Esophagus muscularis mucosa (tissue), 4 donors: ENCODE data around the gene CYS1. TPM values are rescaled to one million over a fixed set of nuclear protein-coding genes. Genes with fewer than 3 reads are reported as not detected.

ENCODE experiments used
- DNase-seq: peaks from one replicate; pipeline ENCODE4 v3.0.0-alpha.2; 2017; ENCODE audit errors: extremely low spot score
- H3K27ac ChIP-seq, 4 donors: fragments of 200-600 bp; sonication (generic); replicated peaks in 1 of 4; 1 replicate in 3 of 4; 2 replicates in 1 of 4; pipeline ENCODE4 v1.5.1; 2016 to 2019; ENCODE audit warnings: mild to moderate bottlenecking in 1 of 4
- H3K27me3 ChIP-seq, 4 donors: fragments of 200-600 bp; sonication (generic); one replicate each; pipeline versions ENCODE4 v1.5.1 to v1.6.0; 2016 to 2019
- H3K36me3 ChIP-seq, 4 donors: fragments of 200-600 bp; sonication (generic); one replicate each; pipeline ENCODE4 v1.5.1; 2016 to 2019
- H3K4me1 ChIP-seq, 4 donors: fragments of 200-600 bp; sonication (generic); one replicate each; pipeline ENCODE4 v1.5.1; 2016 to 2019
- H3K4me3 ChIP-seq, 4 donors: fragments of 200-600 bp; sonication (generic); 1 replicate in 2 of 4; 2 replicates in 2 of 4; pipeline ENCODE4 v1.5.1; 2016 to 2019; ENCODE audit warnings: mild to moderate bottlenecking in 4 of 4, moderate library complexity in 1 of 4
- H3K9me3 ChIP-seq, 4 donors: fragments of 200-600 bp; sonication (generic); 1 replicate in 3 of 4; 2 replicates in 1 of 4; pipeline ENCODE4 v1.5.1; 2016 to 2019
- EP300 ChIP-seq: sonication (generic); formaldehyde crosslinking; IDR thresholded peaks from one replicate; pipeline ENCODE4 v1.6.1; 2017; ENCODE audit warnings: antibody characterized with exemption
- POLR2A ChIP-seq: fragments of 450-650 bp; IDR thresholded peaks from one replicate; pipeline ENCODE4 v1.6.1; 2017; ENCODE audit warnings: antibody characterized with exemption, moderate library complexity, mild to moderate bottlenecking, low read depth
- POLR2AphosphoS5 ChIP-seq, 2 donors: sonication (generic); formaldehyde crosslinking; IDR thresholded peaks; one replicate each; pipeline ENCODE4 v1.6.1; 2017; ENCODE audit warnings: antibody characterized with exemption in 2 of 2
- WGBS: methylation state at CpG from one replicate; pipeline ENCODE4 v1.1.5; 2018; 5-methylcytosine and 5-hydroxymethylcytosine counted together
- intact Hi-C: fragments of 100-400 bp; cut with DNase I; formaldehyde crosslinking; loops from one replicate; pipeline ENCODE4 v1.15.1; 2023
- total RNA-seq, 4 donors: library from RNA; depleted of rRNA; stranded (reverse); fragments of >200 nt; gene quantifications; one replicate each; pipeline versions ENCODE4 v1.1.0 to v1.2.1, GENCODE V29; 2016
- TF ChIP-seq, protein P1 (sequence below), 3 experiments: fragments of 200-600 bp in 2 of 3; fragments of 450-650 bp in 1 of 3; sonication (generic) in 2 of 3; IDR thresholded peaks; one replicate each; pipeline ENCODE4 v1.5.1; 2017 to 2019; ENCODE audit warnings: antibody characterized with exemption in 3 of 3, mild to moderate bottlenecking in 2 of 3, moderate library complexity in 1 of 3

Gene CYS1, protein sequence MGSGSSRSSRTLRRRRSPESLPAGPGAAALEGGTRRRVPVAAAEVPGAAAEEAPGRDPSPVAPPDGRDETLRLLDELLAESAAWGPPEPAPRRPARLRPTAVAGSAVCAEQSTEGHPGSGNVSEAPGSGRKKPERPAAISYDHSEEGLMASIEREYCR
- 10 to 100 TPM; 16.9 to 56.4 (median 35.4) TPM for total RNA-seq

GRCh38 chr2:10079870-10080535 lies at the start of gene CYS1:
CYS1 (minus strand) TSS chr2:10080411; CDS start chr2:10080223, 188 bp downstream.
- Histone ChIP-seq H3K9me3 (no peaks in the 10 kb centered on the region), H3K4me3 (peak within 1 kb of the TSS; percentile 69 to 84 (median 75)), H3K27ac (peak within 1 kb of the TSS; percentile 91 to 97 (median 94)), H3K36me3 (no peaks in the 10 kb centered on the region), H3K27me3 (peaks cover 0 to 12% (median 0%) of the 10 kb centered on the region in 4 donors), H3K4me1 (peaks cover 6 to 56% (median 49%) of the 10 kb centered on the region in 4 donors)
- 0% methylated on average over 7 of the region's 98 CpGs for WGBS
- no peak for TF ChIP-seq EP300
- TF ChIP-seq, protein P1, sequence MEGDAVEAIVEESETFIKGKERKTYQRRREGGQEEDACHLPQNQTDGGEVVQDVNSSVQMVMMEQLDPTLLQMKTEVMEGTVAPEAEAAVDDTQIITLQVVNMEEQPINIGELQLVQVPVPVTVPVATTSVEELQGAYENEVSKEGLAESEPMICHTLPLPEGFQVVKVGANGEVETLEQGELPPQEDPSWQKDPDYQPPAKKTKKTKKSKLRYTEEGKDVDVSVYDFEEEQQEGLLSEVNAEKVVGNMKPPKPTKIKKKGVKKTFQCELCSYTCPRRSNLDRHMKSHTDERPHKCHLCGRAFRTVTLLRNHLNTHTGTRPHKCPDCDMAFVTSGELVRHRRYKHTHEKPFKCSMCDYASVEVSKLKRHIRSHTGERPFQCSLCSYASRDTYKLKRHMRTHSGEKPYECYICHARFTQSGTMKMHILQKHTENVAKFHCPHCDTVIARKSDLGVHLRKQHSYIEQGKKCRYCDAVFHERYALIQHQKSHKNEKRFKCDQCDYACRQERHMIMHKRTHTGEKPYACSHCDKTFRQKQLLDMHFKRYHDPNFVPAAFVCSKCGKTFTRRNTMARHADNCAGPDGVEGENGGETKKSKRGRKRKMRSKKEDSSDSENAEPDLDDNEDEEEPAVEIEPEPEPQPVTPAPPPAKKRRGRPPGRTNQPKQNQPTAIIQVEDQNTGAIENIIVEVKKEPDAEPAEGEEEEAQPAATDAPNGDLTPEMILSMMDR (IDR thresholded peaks at IDR 0.05) = peak; percentile 14 to 46 (median 40)
- TF ChIP-seq POLR2A = no peak
- no peak for DNase-seq
- intact Hi-C loops = no loop called here

- TF ChIP-seq POLR2A (no peak), EP300 (no peak), POLR2AphosphoS5 (IDR thresholded peaks at IDR 0.05) (no peak)
- TF ChIP-seq, protein P1 (IDR thresholded peaks at IDR 0.05) = no peak
- no peak for DNase-seq
- 86% methylated on average over 3 of the region's 3 CpGs for WGBS
- Histone ChIP-seq H3K4me1 (peaks cover 0 to 4% (median 0%) of the 10 kb centered on the region in 4 donors), H3K9me3 (no peaks in the 10 kb centered on the region), H3K27ac (no peak overlapping the region), H3K36me3 (no peaks in the 10 kb centered on the region), H3K4me3 (no peak overlapping the region), H3K27me3 (peaks cover 0 to under 1% (median 0%) of the 10 kb centered on the region in 4 donors)
- intact Hi-C loops = loop anchor here (10.0 kb wide), 1 partner anchor 535 kb away; no protein-coding TSS in a partner anchor
These were observed 49.3 kb upstream of the CYS1 start for GRCh38 chr2:10129490-10129889.

GRCh38 chr2:10128420-10128819 lies 48.2 kb upstream of the CYS1 start:
- intact Hi-C loops = loop anchor here (10.0 kb wide), 1 partner anchor 536 kb away; no protein-coding TSS in a partner anchor
- peaks cover 0 to 11% (median 5%) of the 10 kb centered on the region in 4 donors for H3K27me3 ChIP-seq
- peaks cover 2 to 10% (median 5%) of the 10 kb centered on the region in 4 donors for H3K4me1 ChIP-seq
- no peak overlapping the region for H3K4me3 ChIP-seq
- H3K36me3 ChIP-seq = no peaks in the 10 kb centered on the region
- H3K9me3 ChIP-seq = no peaks in the 10 kb centered on the region
- no peak overlapping the region for H3K27ac ChIP-seq
- no peak for DNase-seq
- no peak for TF ChIP-seq POLR2A
- TF ChIP-seq, protein P1 (IDR thresholded peaks at IDR 0.05) = no peak
- no peak for TF ChIP-seq POLR2AphosphoS5 (IDR thresholded peaks at IDR 0.05)
- TF ChIP-seq EP300 = no peak

DNA sequence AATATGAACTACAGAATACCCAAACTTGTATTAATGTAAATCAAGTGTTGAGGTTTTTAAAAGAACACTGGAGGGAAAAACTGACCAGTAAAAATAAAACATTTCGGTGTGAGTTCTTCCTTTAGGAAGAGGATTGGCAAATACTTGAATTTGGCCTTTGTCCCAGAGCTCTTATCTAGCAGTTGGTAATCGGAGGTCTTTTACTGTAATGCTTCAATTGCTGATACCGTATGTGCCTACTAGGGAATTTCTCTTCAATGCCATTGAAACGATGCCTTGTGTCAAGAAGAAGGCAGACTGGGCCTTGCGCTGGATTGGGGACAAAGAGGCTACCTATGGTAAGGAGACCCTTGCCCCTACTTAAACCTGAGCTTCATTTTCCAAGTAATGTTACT lies 46.4 kb upstream of the CYS1 start:
- no peaks in the 10 kb centered on the region for H3K9me3 ChIP-seq
- no peak for DNase-seq
- TF ChIP-seq, protein P1 (IDR thresholded peaks at IDR 0.05) = no peak
- no peak for TF ChIP-seq POLR2A
- TF ChIP-seq POLR2AphosphoS5 (IDR thresholded peaks at IDR 0.05) = no peak
- no peak for TF ChIP-seq EP300
- H3K36me3 ChIP-seq = no peaks in the 10 kb centered on the region
- peaks cover 0 to 29% (median 14%) of the 10 kb centered on the region in 4 donors for H3K27me3 ChIP-seq
- H3K27ac ChIP-seq = no peak overlapping the region
- intact Hi-C loops = loop anchor here (10.0 kb wide), 1 partner anchor 538 kb away; no protein-coding TSS in a partner anchor
- peaks cover 17 to 28% (median 23%) of the 10 kb centered on the region in 4 donors for H3K4me1 ChIP-seq
- WGBS = 80% methylated on average over 5 of the region's 5 CpGs
- H3K4me3 ChIP-seq = no peak overlapping the region
